T-cell (primary cell): ENCODE measurements around the gene ADGRB3. TPM values are rescaled to one million over a fixed set of nuclear protein-coding genes. Genes with fewer than 3 reads are reported as not detected.
"Not testable (repeated sequence)": the region's sequence is repeated elsewhere in the genome, so short reads cannot be mapped to it uniquely, and the experiment has no call there.

Experiments
- ATAC-seq, 4 experiments: fragments of 200-7000 bp in 3 of 4; fragments of 150-1000 bp in 1 of 4; cut with Tn5 transposase; replicated peaks in 1 of 4; 1 replicate in 3 of 4; 2 replicates in 1 of 4; pipeline ENCODE4 v1.10.0; 2021; ENCODE audit warnings: moderate library complexity in 3 of 4, mild to moderate bottlenecking in 2 of 4, moderate number of reproducible peaks in 1 of 4
- CTCF ChIA-PET, 2 donors: fragments of 300-600 bp; sonication (Branson Sonifier 250); formaldehyde crosslinking; loops; one replicate each; lab custom pipeline; 2022; ENCODE audit warnings: antibody characterized with exemption in 2 of 2; lab: Charles Lee
- POLR2A ChIA-PET, 2 donors: fragments of 300-600 bp; sonication (Branson Sonifier 250); formaldehyde crosslinking; loops; one replicate each; lab custom pipeline; 2022; ENCODE audit warnings: antibody characterized with exemption in 2 of 2; lab: Charles Lee
- DNase-seq, 35 experiments: peaks; one replicate each; pipeline versions ENCODE4 v3.0.0 to v3.0.0-alpha.2; 2013 to 2023
- H3K27ac ChIP-seq: one replicate; pipeline ENCODE4 v1.5.1; 2013; ENCODE audit warnings: low read length
- H3K27me3 ChIP-seq, 2 experiments: replicated peaks in 1 of 2; 1 replicate in 1 of 2; 2 replicates in 1 of 2; pipeline versions ENCODE4 v1.6.1 to v1.7.0; 2013; ENCODE audit warnings: low read length in 1 of 2, mixed read lengths in 1 of 2; ENCODE audit not compliant: control insufficient read depth in 2 of 2, insufficient read depth in 2 of 2; ENCODE audit errors: extremely low read depth in 1 of 2
- H3K36me3 ChIP-seq, 2 donors: 1 replicate in 1 of 2; 2 replicates in 1 of 2; pipeline versions ENCODE4 v1.6.1 to v1.7.0; 2013; ENCODE audit warnings: low read length in 1 of 2; ENCODE audit not compliant: control insufficient read depth in 2 of 2, insufficient read depth in 1 of 2; ENCODE audit errors: extremely low read depth in 1 of 2
- H3K4me1 ChIP-seq, 2 experiments: 1 replicate in 1 of 2; 2 replicates in 1 of 2; pipeline versions ENCODE4 v1.6.1 to v1.7.0; 2013; ENCODE audit warnings: low read length in 2 of 2, mixed read lengths in 1 of 2; ENCODE audit not compliant: insufficient read depth in 2 of 2, control insufficient read depth in 1 of 2; ENCODE audit errors: extremely low read depth in 1 of 2
- H3K4me3 ChIP-seq, 2 donors: 1 replicate in 1 of 2; 2 replicates in 1 of 2; pipeline versions ENCODE4 v1.5.1 to v1.7.0; 2013; ENCODE audit warnings: mild to moderate bottlenecking in 2 of 2, low read length in 1 of 2, moderate library complexity in 1 of 2; ENCODE audit not compliant: control insufficient read depth in 1 of 2; ENCODE audit errors: extremely low read depth in 1 of 2
- H3K9me3 ChIP-seq: 2 replicates; pipeline ENCODE4 v1.7.0; 2013
- H3K27ac Mint-ChIP-seq, 2 donors: one replicate each; pipeline ENCODE4 v1.8.0; 2020 to 2021; ENCODE audit warnings: mild to moderate bottlenecking in 2 of 2, mixed read lengths in 2 of 2
- H3K27me3 Mint-ChIP-seq, 2 donors: one replicate each; pipeline ENCODE4 v1.8.0; 2021 to 2022; ENCODE audit warnings: mixed read lengths in 2 of 2
- H3K36me3 Mint-ChIP-seq: one replicate; pipeline ENCODE4 v1.8.0; 2021; ENCODE audit warnings: mixed read lengths
- H3K4me1 Mint-ChIP-seq, 3 donors: one replicate each; pipeline ENCODE4 v1.8.0; 2020 to 2022; ENCODE audit warnings: mixed read lengths in 3 of 3, mild to moderate bottlenecking in 1 of 3
- H3K4me3 Mint-ChIP-seq, 3 donors: one replicate each; pipeline ENCODE4 v1.8.0; 2020 to 2022; ENCODE audit warnings: mild to moderate bottlenecking in 3 of 3, mixed read lengths in 3 of 3, moderate library complexity in 3 of 3
- H3K9me3 Mint-ChIP-seq, 3 donors: one replicate each; pipeline ENCODE4 v1.8.0; 2020 to 2022; ENCODE audit warnings: mixed read lengths in 3 of 3
- WGBS: methylation state at CpG from one replicate; pipeline ENCODE4 v1.1.5; 2013; ENCODE audit warnings: missing lambda C conversion rate; ENCODE audit not compliant: insufficient coverage; 5-methylcytosine and 5-hydroxymethylcytosine counted together
- total RNA-seq, 35 experiments: library from RNA in 6 of 35; stranded (reverse) in 6 of 35; fragments of 120-200 nt in 1 of 35; gene quantifications; one replicate each; pipeline versions ENCODE4 v1.2.1 to v1.2.4 and lab custom pipeline; 2013 to 2026

The ADGRB3 gene
- total RNA-seq, 5 donors from 2014 or later (not counting 1 experiment from before 2014, with no cell fraction given): not detected

DNA sequence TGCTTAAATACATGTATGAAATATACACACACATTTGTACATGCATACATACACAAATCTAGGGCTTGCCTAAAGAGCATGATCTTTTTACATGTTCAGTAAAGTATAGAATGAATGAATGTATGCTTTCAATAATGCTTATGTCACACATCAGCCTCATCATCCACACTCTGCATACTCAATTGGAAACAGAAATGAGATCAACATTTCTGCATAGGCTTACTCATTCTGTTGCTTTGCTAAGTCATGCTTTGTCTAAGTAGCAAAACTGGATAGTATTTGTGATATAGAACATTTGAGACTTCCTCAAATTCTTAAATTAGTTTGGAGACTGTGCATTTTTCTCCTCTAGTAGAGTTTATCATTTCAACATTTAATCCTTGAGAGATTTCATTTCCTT, 343.3 kb downstream of the ADGRB3 start:
- no peaks in the 10 kb centered on the region for H3K4me1 Mint-ChIP-seq
- POLR2A ChIA-PET: no interaction called here
- CTCF ChIA-PET: interaction anchor here in 1 of 2 donors (0.6 kb wide), 1 partner anchor 228 kb away, joined by 4 read pairs; no protein-coding TSS in a partner anchor
- no peaks in the 10 kb centered on the region for H3K27me3 Mint-ChIP-seq
- Histone ChIP-seq H3K4me1 (no peaks in the 10 kb centered on the region), H3K4me3 (no peak overlapping the region), H3K27ac (no peak overlapping the region), H3K36me3 (no peaks in the 10 kb centered on the region), H3K9me3 (no peaks in the 10 kb centered on the region), H3K27me3 (no peaks in the 10 kb centered on the region)
- no peak overlapping the region for H3K4me3 Mint-ChIP-seq
- H3K36me3 Mint-ChIP-seq: no peaks in the 10 kb centered on the region
- no peak for DNase-seq
- no peaks in the 10 kb centered on the region for H3K9me3 Mint-ChIP-seq
- no peak for ATAC-seq
- H3K27ac Mint-ChIP-seq: no peak overlapping the region

DNA sequence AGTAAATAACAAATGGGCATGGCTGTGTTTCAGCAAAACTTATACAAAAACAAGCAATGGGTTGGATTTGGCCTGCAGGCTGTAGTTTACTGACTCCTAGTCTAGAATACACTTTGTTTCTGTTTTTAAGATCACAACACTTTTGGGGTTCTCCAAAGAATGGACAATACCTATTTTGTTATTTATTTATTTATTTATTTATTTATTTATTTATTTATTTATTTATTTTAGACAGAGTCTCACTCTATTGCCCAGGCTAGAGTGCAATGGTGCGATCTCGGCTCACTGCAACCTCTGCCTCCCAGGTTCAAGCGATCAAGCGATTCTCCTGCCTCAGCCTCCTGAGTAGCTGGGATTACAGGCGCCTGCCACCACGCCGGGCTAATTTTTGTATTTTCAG, 346.6 kb downstream of the ADGRB3 start:
- ATAC-seq, H3K27me3 Mint-ChIP-seq: not testable (repeated sequence)
- WGBS: 97% methylated on average over 6 of the region's 7 CpGs

DNA sequence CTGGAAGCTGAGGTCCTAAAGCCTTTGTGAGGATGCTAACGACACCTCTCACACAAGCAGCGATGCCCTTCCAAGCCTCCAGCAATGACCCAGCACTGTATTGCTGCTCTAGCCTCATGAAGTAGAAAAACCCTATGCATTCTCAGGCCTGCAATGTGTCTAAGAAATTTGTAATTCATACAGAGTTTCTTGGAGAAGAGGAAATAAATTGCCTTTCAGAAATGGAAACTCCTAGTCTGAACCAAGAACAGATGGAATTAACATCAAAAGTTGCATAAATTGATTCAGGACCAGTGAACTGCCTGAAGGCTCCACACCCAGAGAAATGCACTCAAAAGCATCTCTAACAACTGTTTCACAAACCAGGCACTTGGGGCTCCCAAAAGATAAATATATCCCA, 353.6 kb downstream of the ADGRB3 start:
- ChIA-PET CTCF (no interaction called here), POLR2A (no interaction called here)
- no peaks in the 10 kb centered on the region for H3K9me3 Mint-ChIP-seq
- H3K4me3 Mint-ChIP-seq: no peak overlapping the region
- Histone ChIP-seq H3K4me3 (no peak overlapping the region), H3K27ac (no peak overlapping the region), H3K9me3 (no peaks in the 10 kb centered on the region), H3K36me3 (no peaks in the 10 kb centered on the region), H3K4me1 (no peaks in the 10 kb centered on the region), H3K27me3 (no peaks in the 10 kb centered on the region)
- no peaks in the 10 kb centered on the region for H3K36me3 Mint-ChIP-seq
- ATAC-seq (no peak), DNase-seq (no peak)
- no CpG with 5 or more reads among the region's 2 CpGs for WGBS
- H3K27ac Mint-ChIP-seq: no peak overlapping the region
- no peaks in the 10 kb centered on the region for H3K4me1 Mint-ChIP-seq
- no peaks in the 10 kb centered on the region for H3K27me3 Mint-ChIP-seq

More for the DNA sequence above, 346.6 kb downstream of the ADGRB3 start:
- H3K36me3 Mint-ChIP-seq, H3K36me3 ChIP-seq, H3K4me3 ChIP-seq, POLR2A ChIA-PET, H3K4me3 Mint-ChIP-seq, H3K27ac ChIP-seq, H3K4me1 Mint-ChIP-seq, H3K4me1 ChIP-seq, H3K9me3 ChIP-seq, DNase-seq, H3K27ac Mint-ChIP-seq, H3K9me3 Mint-ChIP-seq, H3K27me3 ChIP-seq: not testable (repeated sequence)
- CTCF ChIA-PET: interaction anchor here (0.6 to 1.1 kb wide), 2 partner anchors 17 to 70 kb away, joined by 3 read pairs; no protein-coding TSS in a partner anchor

DNA sequence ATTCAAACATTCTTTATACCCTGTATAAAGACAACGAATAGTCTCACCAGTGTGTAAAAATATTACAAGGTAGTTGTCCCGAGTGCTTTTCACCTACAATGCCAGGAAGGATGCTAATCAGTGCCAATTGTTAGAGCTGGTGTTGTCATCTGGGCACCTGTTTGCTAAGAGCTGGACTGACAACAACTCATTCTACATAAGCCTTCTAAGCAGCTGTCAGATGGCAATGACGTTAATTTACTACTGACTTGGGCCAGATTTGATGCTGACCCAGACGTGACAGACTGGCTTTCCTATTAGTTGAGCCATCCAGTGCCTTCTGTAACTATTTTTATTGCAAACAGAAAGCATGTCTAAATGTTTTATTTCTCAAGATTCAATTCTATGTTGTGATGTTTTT, 355.2 kb downstream of the ADGRB3 start:
- ChIA-PET POLR2A (no interaction called here), CTCF (no interaction called here)
- WGBS: 40% methylated on average over 1 of the region's 4 CpGs
- Mint-ChIP-seq H3K4me3 (no peak overlapping the region), H3K4me1 (no peaks in the 10 kb centered on the region), H3K27me3 (no peaks in the 10 kb centered on the region), H3K36me3 (no peaks in the 10 kb centered on the region), H3K9me3 (no peaks in the 10 kb centered on the region), H3K27ac (no peak overlapping the region)
- no peak overlapping the region for H3K27ac ChIP-seq
- H3K27me3 ChIP-seq: no peaks in the 10 kb centered on the region
- DNase-seq (no peak), ATAC-seq (no peak)
- no peaks in the 10 kb centered on the region for H3K9me3 ChIP-seq
- H3K4me3 ChIP-seq: no peak overlapping the region
- H3K4me1 ChIP-seq: no peaks in the 10 kb centered on the region
- H3K36me3 ChIP-seq: no peaks in the 10 kb centered on the region

DNA sequence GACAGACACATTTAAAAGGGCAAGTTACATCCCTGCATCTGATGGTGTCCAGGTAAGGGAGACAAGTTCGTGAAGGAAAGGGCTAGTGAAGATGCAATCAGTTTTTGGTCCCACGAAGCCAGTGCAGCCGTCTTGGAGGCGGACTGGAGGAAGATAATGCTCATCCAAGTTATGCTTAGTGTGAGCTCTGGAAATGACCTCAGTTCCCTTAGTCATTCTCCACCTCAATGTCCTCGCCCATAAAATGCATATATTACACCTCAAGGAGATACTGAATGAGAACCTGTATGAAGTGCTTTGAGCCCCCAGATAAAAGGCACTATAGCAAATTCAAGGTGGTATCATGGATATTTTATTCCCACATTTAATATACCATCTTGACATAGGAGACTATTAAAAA, 358.8 kb downstream of the ADGRB3 start:
- H3K27me3 Mint-ChIP-seq: no peaks in the 10 kb centered on the region
- H3K4me1 ChIP-seq: no peaks in the 10 kb centered on the region
- H3K9me3 ChIP-seq: no peaks in the 10 kb centered on the region
- no peaks in the 10 kb centered on the region for H3K4me1 Mint-ChIP-seq
- ATAC-seq (no peak), DNase-seq (no peak)
- ChIA-PET POLR2A (no interaction called here), CTCF (no interaction called here)
- H3K4me3 ChIP-seq: no peak overlapping the region
- H3K36me3 ChIP-seq: no peaks in the 10 kb centered on the region
- no peak overlapping the region for H3K27ac ChIP-seq
- peaks cover 0 to 6% (median 0%) of the 10 kb centered on the region in 3 donors for H3K9me3 Mint-ChIP-seq
- H3K4me3 Mint-ChIP-seq: no peak overlapping the region
- no peak overlapping the region for H3K27ac Mint-ChIP-seq
- no peaks in the 10 kb centered on the region for H3K36me3 Mint-ChIP-seq
- no peaks in the 10 kb centered on the region for H3K27me3 ChIP-seq
- 70% methylated on average over 2 of the region's 5 CpGs for WGBS

DNA sequence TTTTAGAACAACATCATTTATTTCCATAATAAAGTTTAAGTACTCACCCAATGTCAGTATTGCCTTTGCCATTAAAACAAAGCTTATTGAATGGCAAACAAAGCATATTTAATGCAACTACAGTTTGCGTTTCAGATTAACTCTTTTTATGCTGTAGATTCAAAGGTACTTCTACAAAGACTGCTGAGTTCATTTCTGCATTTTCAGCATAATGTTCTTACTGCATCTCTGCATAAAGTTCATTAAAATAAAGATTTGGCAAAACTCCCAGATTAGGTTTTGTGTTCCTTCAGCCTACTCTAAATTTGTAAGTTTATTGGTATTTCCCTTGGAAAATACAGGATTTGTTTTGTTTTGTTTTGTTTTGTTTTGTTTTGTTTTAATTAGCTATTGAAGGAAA, 359.4 kb downstream of the ADGRB3 start:
- Mint-ChIP-seq H3K4me3 (no peak overlapping the region), H3K9me3 (peaks cover 0 to 6% (median 0%) of the 10 kb centered on the region in 3 donors), H3K27me3 (no peaks in the 10 kb centered on the region), H3K36me3 (no peaks in the 10 kb centered on the region), H3K27ac (no peak overlapping the region), H3K4me1 (no peaks in the 10 kb centered on the region)
- ChIA-PET POLR2A (no interaction called here), CTCF (no interaction called here)
- ATAC-seq (no peak), DNase-seq (no peak)
- H3K27ac ChIP-seq: no peak overlapping the region
- no peaks in the 10 kb centered on the region for H3K36me3 ChIP-seq
- H3K27me3 ChIP-seq: no peaks in the 10 kb centered on the region
- WGBS: no CpG with 5 or more reads among the region's 1 CpG
- no peaks in the 10 kb centered on the region for H3K9me3 ChIP-seq
- H3K4me3 ChIP-seq: no peak overlapping the region
- H3K4me1 ChIP-seq: no peaks in the 10 kb centered on the region

DNA sequence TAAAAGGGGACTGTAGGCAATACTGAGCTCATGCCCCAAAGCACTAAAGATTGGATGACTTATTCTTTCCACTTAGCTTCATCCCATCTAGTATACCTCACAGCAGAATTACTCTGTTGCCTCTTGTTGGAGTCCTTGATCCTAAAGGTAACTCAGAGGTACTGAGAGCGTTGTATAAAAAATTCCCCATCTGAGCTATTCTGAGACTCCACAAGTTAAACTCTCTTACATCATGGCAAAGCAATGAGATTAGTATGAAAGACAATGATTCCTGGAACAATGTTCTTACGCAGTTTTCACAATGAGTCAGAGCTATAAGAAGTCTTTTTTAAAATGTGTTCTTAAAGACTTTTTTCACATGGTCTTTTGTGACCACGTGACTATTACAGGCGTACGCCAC, 370.1 kb downstream of the ADGRB3 start:
- POLR2A ChIA-PET: no interaction called here
- no peaks in the 10 kb centered on the region for H3K27me3 Mint-ChIP-seq

More for the DNA sequence above, 370.1 kb downstream of the ADGRB3 start:
- Histone ChIP-seq H3K36me3 (no peaks in the 10 kb centered on the region), H3K4me1 (no peaks in the 10 kb centered on the region), H3K27me3 (no peaks in the 10 kb centered on the region), H3K27ac (no peak overlapping the region), H3K9me3 (no peaks in the 10 kb centered on the region), H3K4me3 (no peak overlapping the region)
- no peak for DNase-seq
- no CpG with 5 or more reads among the region's 5 CpGs for WGBS
- no peaks in the 10 kb centered on the region for H3K4me1 Mint-ChIP-seq
- H3K4me3 Mint-ChIP-seq: no peak overlapping the region
- CTCF ChIA-PET: no interaction called here
- no peak overlapping the region for H3K27ac Mint-ChIP-seq
- no peak for ATAC-seq
- H3K9me3 Mint-ChIP-seq: peaks cover 0 to 9% (median 0%) of the 10 kb centered on the region in 3 donors
- no peaks in the 10 kb centered on the region for H3K36me3 Mint-ChIP-seq
